ENCODE data around the gene IL4R. TPM values are rescaled to one million over a fixed set of nuclear protein-coding genes. Genes with fewer than 3 reads are reported as not detected.
A peak's percentile ranks its signal among the peaks of the same experiment; 100 is the strongest.

The IL4R gene
- total and polyA plus RNA-seq, 10 donors, result 39.3 to 319 (median 160) TPM

- intact Hi-C loops (cut with DNase I; ENCODE audit: low total_unique reads), result loop anchor here (10.0 kb wide), 1 partner anchor 80 kb away; no protein-coding TSS in a partner anchor
- TF ChIP-seq CTCF (IDR thresholded peaks at IDR 0.05 in 8 of 11, conservative IDR thresholded peaks at IDR 0.05 in 3 of 11) (no peak), POLR2A (IDR thresholded peaks at IDR 0.05) (no peak), POLR2AphosphoS5 (IDR thresholded peaks at IDR 0.05) (no peak)
- DNase-seq, result peak; percentile 42
- WGBS, 5 donors, result 39 to 46% (median 41%) methylated on average over 8 of the region's 8 CpGs
- Histone ChIP-seq H3K4me1 (peaks cover 37 to 78% (median 56%) of the 10 kb centered on the region in 6 donors), H3K36me3 (no peaks in the 10 kb centered on the region), H3K27me3 (replicated peaks in 1 of 7) (no peaks in the 10 kb centered on the region), H3K4me3 (peak overlapping the region in 1 of 8 donors; percentile 38), H3K9me3 (peaks cover 0 to 9% (median 0%) of the 10 kb centered on the region in 8 donors), H3K27ac (peak overlapping the region; percentile 28 to 83 (median 72))
Measured at GRCh38 chr16:27374221-27374803, 60.5 kb downstream of the IL4R start.

- Histone ChIP-seq H3K27ac (peak overlapping the region in 7 of 8 donors; percentile 65 to 83 (median 73)), H3K9me3 (peaks cover 0 to 8% (median 0%) of the 10 kb centered on the region in 8 donors), H3K27me3 (replicated peaks in 1 of 7) (no peaks in the 10 kb centered on the region), H3K4me3 (peak overlapping the region in 2 of 8 donors; percentile 6 to 38), H3K4me1 (peaks cover 37 to 81% (median 56%) of the 10 kb centered on the region in 6 donors), H3K36me3 (no peaks in the 10 kb centered on the region)
- WGBS, 5 donors, result 14 to 37% (median 18%) methylated on average over 9 of the region's 9 CpGs
- peak; percentile 82 for DNase-seq
- TF ChIP-seq CTCF (IDR thresholded peaks at IDR 0.05 in 8 of 11, conservative IDR thresholded peaks at IDR 0.05 in 3 of 11) (peak in 10 of 11 experiments; percentile 27 to 65 (median 51)), POLR2AphosphoS5 (IDR thresholded peaks at IDR 0.05) (peak in 2 of 3 donors; percentile 49 to 52), POLR2A (IDR thresholded peaks at IDR 0.05) (no peak)
- intact Hi-C loops (cut with DNase I; ENCODE audit: low total_unique reads), result loop anchor here (10.0 kb wide), 1 partner anchor 80 kb away; no protein-coding TSS in a partner anchor
Measured at GRCh38 chr16:27374804-27375425, 61.1 kb downstream of the IL4R start.

GRCh38 chr16:27377666-27378485, 64.1 kb downstream of the IL4R start:
- 47 to 66% (median 56%) methylated on average over 4 of the region's 4 CpGs for WGBS, 5 donors
- intact Hi-C loops (cut with DNase I; ENCODE audit: low total_unique reads), result loop anchor here (10.0 kb wide), 1 partner anchor 77 kb away; no protein-coding TSS in a partner anchor
- DNase-seq, result peak; percentile 33
- Histone ChIP-seq H3K27me3 (replicated peaks in 1 of 7) (no peaks in the 10 kb centered on the region), H3K4me3 (peak overlapping the region in 1 of 8 donors; percentile 4), H3K36me3 (no peaks in the 10 kb centered on the region), H3K27ac (peak overlapping the region in 6 of 8 donors; percentile 11 to 79 (median 46)), H3K9me3 (no peaks in the 10 kb centered on the region), H3K4me1 (peaks cover 30 to 75% (median 48%) of the 10 kb centered on the region in 6 donors)
- peak in 1 of 3 donors; percentile 35 for TF ChIP-seq POLR2AphosphoS5 (IDR thresholded peaks at IDR 0.05)
- TF ChIP-seq CTCF (IDR thresholded peaks at IDR 0.05 in 8 of 11, conservative IDR thresholded peaks at IDR 0.05 in 3 of 11), result no peak

Measured in spleen (tissue), 11 donors.